Measurements from ENCODE around the gene SMIM10L2A. TPM values are rescaled to one million over a fixed set of nuclear protein-coding genes. Genes with fewer than 3 reads are reported as not detected.
A peak's percentile ranks its signal among the peaks of the same experiment; 100 is the strongest.

The SMIM10L2A gene
- total RNA-seq, 4 donors from 2014 or later, result 0.35 to 2.7 (median 1.6) TPM

- Histone ChIP-seq H3K27me3 (no peaks in the 10 kb centered on the region), H3K4me1 (no peaks in the 10 kb centered on the region), H3K9me3 (no peaks in the 10 kb centered on the region), H3K4me3 (no peak overlapping the region), H3K27ac (no peak overlapping the region), H3K36me3 (no peaks in the 10 kb centered on the region)
- intact Hi-C loops (cut with DNase I), result no loop called here
- 65 to 100% methylated on average over 1 to 2 of the region's 2 CpGs for WGBS, 2 donors
- no peak for TF ChIP-seq POLR2A (IDR thresholded peaks at IDR 0.05)
- TF ChIP-seq CTCF (IDR thresholded peaks at IDR 0.05), result peak in 3 of 6 experiments; percentile 8 to 28 (median 21)
- DNase-seq, result no peak
Observed at GRCh38 chrX:135463937-135464336, 42.2 kb downstream of the SMIM10L2A start.

- Histone ChIP-seq H3K9me3 (no peaks in the 10 kb centered on the region), H3K36me3 (no peaks in the 10 kb centered on the region), H3K27ac (no peak overlapping the region), H3K4me3 (no peak overlapping the region), H3K4me1 (no peaks in the 10 kb centered on the region), H3K27me3 (no peaks in the 10 kb centered on the region)
- intact Hi-C loops (cut with DNase I), result no loop called here
- no peak for TF ChIP-seq POLR2A (IDR thresholded peaks at IDR 0.05)
- TF ChIP-seq CTCF (IDR thresholded peaks at IDR 0.05), result no peak
- no peak for DNase-seq
- 47% methylated on average over 3 of the region's 3 CpGs; no CpG with 5 or more reads in 1 of the 2 donors for WGBS, 2 donors
Observed at GRCh38 chrX:135476378-135476777, 54.6 kb downstream of the SMIM10L2A start.

- Histone ChIP-seq H3K27ac (no peak overlapping the region), H3K36me3 (no peaks in the 10 kb centered on the region), H3K9me3 (no peaks in the 10 kb centered on the region), H3K4me1 (no peaks in the 10 kb centered on the region), H3K27me3 (no peaks in the 10 kb centered on the region), H3K4me3 (no peak overlapping the region)
- TF ChIP-seq POLR2A (IDR thresholded peaks at IDR 0.05), result no peak
- peak in 2 of 6 experiments; percentile 43 for TF ChIP-seq CTCF (IDR thresholded peaks at IDR 0.05)
- DNase-seq, result no peak
- WGBS, 2 donors, result 0 to 25% methylated on average over 2 to 3 of the region's 3 CpGs
- intact Hi-C loops (cut with DNase I), result no loop called here
Observed at GRCh38 chrX:135477576-135477975, 55.8 kb downstream of the SMIM10L2A start.

Small RNA genes within 50 kb of the gene (small RNA-seq; reads per million reads assigned to genes)
- 0 to 0.09 (median 0) reads per million in 4 donors for gene RNA5SP515

Other genes starting within 250 kb of the SMIM10L2A start
- gene ETDA, start 169.9 kb upstream of the SMIM10L2A start, total RNA-seq, result not detected
- not detected for gene ETDC, start 112.5 kb upstream of the SMIM10L2A start, total RNA-seq
- 1 to 10 TPM; 3.3 to 6.9 (median 6.1) TPM for gene ZNF75D, start 77.8 kb upstream of the SMIM10L2A start, total RNA-seq
- gene ZNF449, start 77.1 kb upstream of the SMIM10L2A start, total RNA-seq, result 1 to 10 TPM in 3 of 4 donors, under 1 TPM in 1; 0.95 to 7.1 (median 3.5) TPM
- 10 to 100 TPM in 1 of 4 donors, 1 to 10 TPM in 3; 4.3 to 14.9 (median 6.4) TPM for gene INTS6L, start 98.7 kb downstream of the SMIM10L2A start, total RNA-seq